Loucy (cell line): ENCODE data around the gene DSCAML1.

Source experiments
- H2AFZ ChIP-seq: fragments of 200-600 bp; sonication (generic); 2 replicates; pipeline ENCODE4 v1.6.0; 2016; ENCODE audit warnings: antibody characterized with exemption, mild to moderate bottlenecking, low read length, moderate library complexity
- H3F3A ChIP-seq: fragments of 200-600 bp; 2 replicates; pipeline ENCODE4 v1.6.0; 2016; ENCODE audit warnings: antibody characterized with exemption, low read depth, mild to moderate bottlenecking
- H3K27me3 ChIP-seq: fragments of 200-600 bp; sonication (generic); 2 replicates; pipeline ENCODE4 v1.6.1; 2014; ENCODE audit warnings: low read length, mild to moderate bottlenecking; ENCODE audit not compliant: insufficient read depth, poor library complexity, severe bottlenecking
- H3K36me3 ChIP-seq: fragments of 200-600 bp; sonication (generic); 2 replicates; pipeline ENCODE4 v1.6.1; 2016; ENCODE audit warnings: low read length; ENCODE audit not compliant: insufficient read depth
- H3K4me1 ChIP-seq: fragments of 200-600 bp; sonication (generic); 2 replicates; pipeline ENCODE4 v1.5.1; 2014; ENCODE audit warnings: low read length, mild to moderate bottlenecking; ENCODE audit not compliant: insufficient read depth, poor library complexity, severe bottlenecking
- H3K4me2 ChIP-seq: fragments of 200-600 bp; sonication (generic); 2 replicates; pipeline ENCODE4 v1.6.0; 2014; ENCODE audit warnings: antibody characterized with exemption, low read length, low read depth, mild to moderate bottlenecking; ENCODE audit not compliant: poor library complexity, severe bottlenecking
- H3K4me3 ChIP-seq: fragments of 200-600 bp; sonication (generic); 2 replicates; pipeline ENCODE4 v1.5.1; 2014; ENCODE audit warnings: low read length, mild to moderate bottlenecking, mixed read lengths; ENCODE audit not compliant: poor library complexity, severe bottlenecking
- H3K79me2 ChIP-seq: fragments of 200-600 bp; sonication (generic); 2 replicates; pipeline ENCODE4 v1.6.1; 2014; ENCODE audit warnings: low read length; ENCODE audit not compliant: insufficient read depth
- H3K9ac ChIP-seq: fragments of 200-600 bp; sonication (generic); 2 replicates; pipeline ENCODE4 v1.6.0; 2014; ENCODE audit warnings: mild to moderate bottlenecking, low read depth, low read length, moderate library complexity; ENCODE audit not compliant: poor library complexity, severe bottlenecking
- H3K9me2 ChIP-seq: fragments of 200-600 bp; sonication (generic); replicated peaks from 2 replicates; pipeline ENCODE4 v1.6.1; 2016; ENCODE audit warnings: low read depth, low read length, mixed read lengths
- H3K9me3 ChIP-seq: fragments of 200-600 bp; sonication (generic); 2 replicates; pipeline ENCODE4 v1.6.1; 2014; ENCODE audit warnings: mild to moderate bottlenecking, antibody characterized with exemption, low read length, low read depth; ENCODE audit not compliant: insufficient read depth
- H4K20me1 ChIP-seq: fragments of 200-600 bp; sonication (generic); 2 replicates; pipeline ENCODE4 v1.6.0; 2014; ENCODE audit warnings: antibody characterized with exemption, low read length, mild to moderate bottlenecking; ENCODE audit not compliant: insufficient read depth, poor library complexity, severe bottlenecking
- CTCF ChIP-seq: fragments of 200-600 bp; sonication (generic); conservative IDR thresholded peaks from 2 replicates; pipeline ENCODE4 v1.5.1; 2014; ENCODE audit warnings: mild to moderate bottlenecking, antibody characterized with exemption, low read length
- EZH2phosphoT487 ChIP-seq: fragments of 200-600 bp; IDR thresholded peaks from 2 replicates; pipeline ENCODE4 v1.6.1; 2018; ENCODE audit warnings: antibody characterized with exemption, mild to moderate bottlenecking, moderate library complexity, borderline replicate concordance

DSCAML1 gene

GRCh38 chr11:117478926-117479325 is 318.1 kb downstream of the DSCAML1 start:
- H3K9me2 ChIP-seq: no peaks in the 10 kb centered on the region
- no peaks in the 10 kb centered on the region for H3F3A ChIP-seq
- no peak overlapping the region for H3K9ac ChIP-seq
- H3K4me1 ChIP-seq: no peaks in the 10 kb centered on the region
- H3K9me3 ChIP-seq: no peaks in the 10 kb centered on the region
- H3K79me2 ChIP-seq: no peaks in the 10 kb centered on the region
- no peaks in the 10 kb centered on the region for H4K20me1 ChIP-seq
- no peak overlapping the region for H2AFZ ChIP-seq
- H3K27me3 ChIP-seq: no peaks in the 10 kb centered on the region
- no peak overlapping the region for H3K4me2 ChIP-seq
- TF ChIP-seq EZH2phosphoT487 (no peak), CTCF (no peak)
- no peaks in the 10 kb centered on the region for H3K36me3 ChIP-seq
- no peak overlapping the region for H3K4me3 ChIP-seq

GRCh38 chr11:117478126-117478860 is 318.7 kb downstream of the DSCAML1 start:
- no peaks in the 10 kb centered on the region for H3K36me3 ChIP-seq
- TF ChIP-seq EZH2phosphoT487: no peak
- TF ChIP-seq CTCF: no peak
- H3F3A ChIP-seq: no peaks in the 10 kb centered on the region
- H4K20me1 ChIP-seq: no peaks in the 10 kb centered on the region
- H3K27me3 ChIP-seq: no peaks in the 10 kb centered on the region
- no peak overlapping the region for H3K4me3 ChIP-seq
- no peak overlapping the region for H3K4me2 ChIP-seq
- H3K9ac ChIP-seq: no peak overlapping the region
- H3K9me2 ChIP-seq: no peaks in the 10 kb centered on the region
- no peaks in the 10 kb centered on the region for H3K4me1 ChIP-seq
- no peaks in the 10 kb centered on the region for H3K79me2 ChIP-seq
- no peaks in the 10 kb centered on the region for H3K9me3 ChIP-seq
- H2AFZ ChIP-seq: no peak overlapping the region

- no peak overlapping the region for H2AFZ ChIP-seq
- no peak overlapping the region for H3K4me2 ChIP-seq
- no peaks in the 10 kb centered on the region for H3K79me2 ChIP-seq
- no peaks in the 10 kb centered on the region for H3K9me3 ChIP-seq
- no peak overlapping the region for H3K9ac ChIP-seq
- no peaks in the 10 kb centered on the region for H3K9me2 ChIP-seq
- H3K4me1 ChIP-seq: no peaks in the 10 kb centered on the region
- no peaks in the 10 kb centered on the region for H4K20me1 ChIP-seq
- no peaks in the 10 kb centered on the region for H3F3A ChIP-seq
- H3K4me3 ChIP-seq: no peak overlapping the region
- TF ChIP-seq CTCF (no peak), EZH2phosphoT487 (no peak)
- no peaks in the 10 kb centered on the region for H3K27me3 ChIP-seq
- H3K36me3 ChIP-seq: no peaks in the 10 kb centered on the region
Observed at GRCh38 chr11:117477721-117478120, 319.3 kb downstream of the DSCAML1 start.
